Pons (tissue), 1 donor: ENCODE data around the gene SORL1.

ENCODE experiments used
- DNase-seq: peaks from one replicate; pipeline ENCODE4 v3.0.0-alpha.2; 2016; ENCODE audit warnings: low spot score

Gene SORL1

GRCh38 chr11:121535129-121535796 lies 83.1 kb downstream of the SORL1 start:
- no peak for DNase-seq

- DNase-seq: no peak
Measured at GRCh38 chr11:121536126-121536525, 84.0 kb downstream of the SORL1 start.

DNA sequence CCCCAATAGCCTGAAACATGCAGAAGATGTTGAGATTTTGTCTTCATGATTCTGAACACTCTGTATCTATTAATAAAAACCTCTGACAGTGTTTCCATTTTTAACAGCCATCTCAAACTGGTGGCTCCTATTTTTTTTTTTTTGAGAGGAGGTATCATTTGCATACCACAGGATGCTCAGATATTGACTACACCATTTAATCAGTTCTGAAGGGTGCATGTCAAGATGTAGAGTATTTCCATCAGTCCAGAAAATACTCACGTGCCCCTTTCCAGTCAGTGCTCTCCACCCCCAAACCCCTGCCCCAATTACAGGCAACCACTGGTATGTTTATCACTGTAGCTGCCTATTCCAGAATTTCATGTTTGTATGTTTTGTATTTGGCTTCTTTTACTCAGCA lies 85.9 kb downstream of the SORL1 start:
- no peak for DNase-seq

DNA sequence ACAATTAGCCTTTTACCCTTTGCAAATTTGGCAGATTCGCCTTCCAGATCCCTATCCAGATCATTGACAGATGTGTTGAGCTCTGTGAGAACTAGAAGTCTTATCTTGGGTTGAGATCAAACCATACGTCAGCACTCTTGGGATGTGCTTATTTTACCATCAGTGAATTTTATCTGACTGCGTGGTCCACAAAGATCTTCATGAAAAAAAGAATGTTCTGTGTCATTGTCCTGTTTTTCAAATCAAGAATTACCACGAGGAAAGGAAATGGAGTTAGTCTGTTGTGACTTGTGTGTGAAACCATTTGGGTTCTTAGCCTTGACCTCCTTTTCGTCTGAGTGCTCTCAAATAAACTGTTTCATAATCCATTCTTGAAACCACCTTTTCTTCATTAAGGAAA lies 86.9 kb downstream of the SORL1 start:
- no peak for DNase-seq

GRCh38 chr11:121540627-121541026 lies 88.5 kb downstream of the SORL1 start:
- no peak for DNase-seq

DNA sequence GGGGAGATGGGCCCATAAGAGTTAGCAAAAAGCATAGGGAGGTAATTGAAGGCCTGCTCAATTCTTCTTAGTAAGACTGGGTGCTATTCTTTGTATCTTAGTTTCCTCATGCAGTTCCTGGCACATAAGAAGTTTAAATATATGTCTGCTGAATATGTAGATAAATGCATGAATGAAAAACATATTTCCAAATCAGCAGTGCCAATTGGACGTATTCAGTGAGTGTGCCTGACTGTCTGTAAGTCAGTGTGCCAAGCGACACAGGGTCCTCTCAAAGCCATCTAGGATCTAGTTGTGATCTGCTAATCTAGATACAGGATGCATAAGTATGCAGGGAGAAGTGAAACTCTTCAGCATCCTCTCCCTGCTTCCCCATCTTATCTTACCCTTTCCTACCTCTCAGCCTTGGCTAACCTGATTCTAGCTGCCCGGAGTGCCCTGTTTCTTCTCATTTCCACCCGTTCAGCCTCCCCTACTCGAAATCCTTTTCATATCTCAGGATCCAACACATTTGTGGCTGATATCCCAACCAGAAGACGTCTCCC lies 91.8 kb downstream of the SORL1 start:
- no peak for DNase-seq

- no peak for DNase-seq
Measured at GRCh38 chr11:121544956-121545355, 92.8 kb downstream of the SORL1 start.

DNA sequence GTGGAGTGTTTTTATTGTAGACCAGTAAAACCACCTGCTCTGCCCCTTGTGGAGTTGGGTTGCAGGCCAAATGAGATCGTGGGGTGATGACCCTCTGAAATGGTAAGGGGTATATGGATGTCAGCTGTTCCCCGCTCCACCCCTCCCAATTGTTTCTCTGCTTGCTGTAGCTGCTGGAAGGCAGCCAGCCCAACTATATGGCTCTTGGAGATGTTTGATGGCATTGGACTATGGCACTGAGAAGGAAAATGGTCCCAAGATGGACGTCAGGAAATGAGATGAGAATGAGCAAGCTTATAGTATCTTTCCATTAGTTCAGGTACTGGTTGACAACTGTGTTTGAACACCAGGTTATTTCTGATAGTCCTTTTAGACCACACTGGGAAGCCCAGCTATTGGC lies 95.5 kb downstream of the SORL1 start:
- DNase-seq: no peak

GRCh38 chr11:121550247-121551030 lies 98.3 kb downstream of the SORL1 start:
- no peak for DNase-seq

- DNase-seq: no peak
Measured at GRCh38 chr11:121551463-121551862, 99.3 kb downstream of the SORL1 start.

GRCh38 chr11:121552154-121552553 lies 100.0 kb downstream of the SORL1 start:
- no peak for DNase-seq

GRCh38 chr11:121552644-121553043 lies 100.5 kb downstream of the SORL1 start:
- no peak for DNase-seq

GRCh38 chr11:121553389-121553788 lies 101.3 kb downstream of the SORL1 start:
- no peak for DNase-seq

DNA sequence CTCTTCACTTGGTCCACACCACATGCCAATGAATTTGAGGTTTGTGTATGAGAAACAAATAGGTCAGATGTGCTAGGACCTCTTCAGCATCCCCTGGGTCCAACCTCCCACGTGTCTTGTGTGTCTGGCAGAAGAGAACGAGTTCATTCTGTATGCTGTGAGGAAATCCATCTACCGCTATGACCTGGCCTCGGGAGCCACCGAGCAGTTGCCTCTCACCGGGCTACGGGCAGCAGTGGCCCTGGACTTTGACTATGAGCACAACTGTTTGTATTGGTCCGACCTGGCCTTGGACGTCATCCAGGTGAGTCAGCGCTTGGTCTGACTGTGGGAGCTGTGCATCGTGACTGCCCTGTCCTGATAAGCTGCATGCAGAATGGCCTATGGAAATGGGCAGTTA lies 101.7 kb downstream of the SORL1 start:
- DNase-seq: no peak

GRCh38 chr11:121554552-121554951 lies 102.4 kb downstream of the SORL1 start:
- DNase-seq: no peak

- no peak for DNase-seq
Measured at GRCh38 chr11:121555121-121555520, 103.0 kb downstream of the SORL1 start.

DNA sequence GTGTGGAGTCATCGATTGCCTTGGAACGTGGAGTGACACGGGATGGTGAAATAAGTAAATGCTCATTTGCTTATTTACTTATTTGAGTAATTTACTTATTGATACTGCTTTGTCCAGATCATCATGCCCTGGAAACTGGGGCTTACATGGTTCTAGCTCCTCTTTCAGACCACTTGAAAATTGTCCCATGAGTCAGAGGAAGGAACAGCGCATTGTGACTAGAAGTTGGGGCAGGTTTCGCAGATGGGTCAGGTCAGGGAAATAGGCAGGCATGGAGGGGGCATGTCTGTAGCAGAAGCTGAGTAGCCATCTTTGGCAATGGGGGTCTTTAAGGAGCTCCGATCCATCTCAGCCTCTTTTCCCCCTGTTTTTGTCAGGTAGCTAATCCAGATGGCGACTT lies 104.8 kb downstream of the SORL1 start:
- no peak for DNase-seq

DNA sequence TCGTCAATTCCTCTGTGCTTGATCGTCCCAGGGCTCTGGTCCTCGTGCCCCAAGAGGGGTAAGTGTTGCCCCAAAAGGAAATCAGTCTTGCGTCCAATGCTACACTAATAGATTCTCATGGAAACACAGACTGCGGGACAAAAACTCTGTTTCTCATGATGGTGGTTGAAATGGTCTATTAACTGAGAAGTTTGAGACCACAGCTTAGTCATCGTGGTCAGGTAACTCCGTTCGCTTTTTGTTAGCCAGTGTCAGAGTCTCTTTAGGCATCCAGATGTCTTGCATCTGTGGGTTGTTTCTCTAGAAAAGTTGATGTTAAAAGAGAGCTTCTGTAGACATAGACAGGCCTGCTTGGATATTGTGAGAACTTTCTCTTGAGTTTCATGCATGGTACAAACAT lies 105.2 kb downstream of the SORL1 start:
- no peak for DNase-seq

DNA sequence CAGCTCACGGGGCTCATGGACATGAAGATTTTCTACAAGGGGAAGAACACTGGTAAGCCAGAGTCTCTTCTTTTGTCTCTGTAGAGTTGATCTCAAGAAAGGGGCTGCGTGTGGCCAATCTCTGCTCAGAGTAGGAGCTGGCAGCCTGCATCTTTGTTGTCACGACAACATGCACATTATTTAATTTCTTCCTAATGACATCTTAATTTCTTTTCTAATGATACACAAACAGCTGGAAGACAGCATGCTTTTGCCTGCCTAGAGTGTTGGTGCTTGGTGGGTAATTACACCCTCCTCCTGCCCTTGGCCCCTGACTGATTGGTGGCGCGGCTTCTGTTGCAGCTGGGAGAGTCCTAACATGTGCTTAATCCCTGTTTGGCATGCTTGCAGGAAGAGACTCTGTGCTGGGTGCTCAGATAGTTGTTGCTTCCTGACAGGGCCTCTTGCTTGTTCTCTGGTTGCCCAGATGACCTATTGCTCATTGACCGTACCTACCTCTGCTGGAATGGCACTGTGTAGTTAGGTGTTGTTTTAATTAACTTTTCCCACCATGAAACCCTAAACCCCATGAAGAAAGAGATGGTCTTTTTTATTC lies 107.6 kb downstream of the SORL1 start:
- no peak for DNase-seq

DNA sequence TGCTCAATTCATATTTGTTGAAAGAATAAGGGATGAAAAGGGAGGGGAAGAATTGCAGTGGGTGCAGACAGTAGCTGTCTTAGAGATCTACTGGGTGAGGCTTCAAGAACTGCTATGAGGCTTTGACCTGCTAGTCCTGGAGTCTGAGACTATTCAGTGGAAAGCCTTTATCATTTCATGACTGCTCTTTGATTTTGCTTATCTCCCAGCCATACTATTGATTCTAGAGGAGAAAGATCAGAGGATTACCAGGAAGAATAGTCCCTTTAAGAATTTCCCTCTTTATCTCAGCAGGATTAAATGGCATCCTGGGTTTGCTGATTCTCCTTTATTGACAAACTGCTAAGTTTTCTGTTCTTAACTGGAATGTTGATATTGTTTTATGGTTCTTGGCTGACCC lies 108.1 kb downstream of the SORL1 start:
- no peak for DNase-seq

DNA sequence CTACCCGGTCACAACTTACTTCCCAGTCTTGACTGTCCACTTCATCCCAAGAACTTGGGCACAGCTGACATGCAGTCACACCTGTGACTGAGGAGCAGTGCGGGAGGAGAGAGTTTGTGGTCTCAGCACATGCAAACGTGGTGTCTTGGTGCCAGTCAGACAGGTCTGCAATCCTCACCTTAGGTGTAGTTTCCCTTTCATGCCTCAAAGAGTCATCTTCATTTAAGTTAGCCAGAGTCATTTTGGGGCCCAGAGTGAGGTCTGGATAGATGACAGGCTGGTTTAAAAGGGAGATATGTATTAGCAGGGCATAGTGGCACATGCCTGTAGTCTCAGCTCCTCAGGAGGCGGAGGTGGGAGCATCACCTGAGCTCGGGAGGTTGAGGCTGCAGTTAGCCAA lies 109.1 kb downstream of the SORL1 start:
- no peak for DNase-seq

- DNase-seq: no peak
Measured at GRCh38 chr11:121561716-121562115, 109.6 kb downstream of the SORL1 start.

- no peak for DNase-seq
Measured at GRCh38 chr11:121563003-121563402, 110.9 kb downstream of the SORL1 start.
